ENCODE data around the gene CABP1.

CABP1 gene

DNA sequence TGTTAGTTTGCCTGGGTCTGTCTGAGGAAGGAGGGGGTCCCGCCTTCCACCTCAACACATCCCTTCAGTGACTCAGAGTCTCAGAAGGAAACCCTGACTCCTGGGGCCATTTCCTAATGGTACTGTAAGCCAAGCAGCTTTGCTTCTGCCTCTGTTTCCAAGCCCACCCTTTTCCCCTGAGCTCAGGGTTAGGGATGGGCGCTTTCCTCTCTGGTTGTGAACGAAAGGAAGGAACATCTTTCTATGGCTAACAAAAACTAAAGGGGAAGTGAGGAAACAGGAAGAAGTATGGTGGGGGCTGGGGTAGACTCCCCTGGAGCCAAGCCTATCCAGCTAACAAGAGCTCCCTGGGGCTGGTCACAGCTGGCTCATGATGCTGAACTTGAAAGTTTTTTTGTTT lies 58.2 kb downstream of the CABP1 start:
- Histone ChIP-seq H2AFZ (ENCODE audit: low read length, unreplicated experiment) (no peak overlapping the region), H3K27me3 (ENCODE audit: insufficient read depth, low read length) (no peaks in the 10 kb centered on the region), H3K36me3 (ENCODE audit: insufficient read depth, low read length) (peaks cover 23% of the 10 kb centered on the region), H3K4me1 (ENCODE audit: control insufficient read depth, insufficient read depth, low read length, unreplicated experiment) (no peaks in the 10 kb centered on the region), H3K27ac (ENCODE audit: low read depth, low read length) (no peak overlapping the region), H3K4me3 (ENCODE audit: low read depth, low read length) (no peak overlapping the region), H3K79me2 (ENCODE audit: control insufficient read depth, insufficient read depth, low read length, unreplicated experiment) (peaks cover 3% of the 10 kb centered on the region)

DNA sequence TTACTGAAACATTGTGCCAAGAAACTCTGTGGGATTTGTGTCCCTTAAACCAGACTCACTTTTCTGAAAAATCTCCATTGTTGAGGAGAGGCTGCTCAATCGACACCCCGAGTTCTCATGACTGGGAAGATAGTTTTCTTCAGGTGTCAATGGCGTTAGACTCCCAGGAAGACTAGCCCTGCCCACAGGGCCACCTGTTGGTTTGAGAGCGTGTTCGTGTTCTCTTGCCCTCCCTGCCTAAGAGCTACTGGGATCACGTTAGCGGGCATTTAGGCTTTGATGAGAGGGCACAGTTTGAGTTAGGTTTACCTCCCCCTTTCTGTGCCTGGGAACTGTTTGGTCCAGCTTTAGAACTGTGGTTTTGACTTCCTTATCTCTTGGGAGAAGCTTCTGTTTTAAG lies 59.1 kb downstream of the CABP1 start:
- no peak overlapping the region for H3K4me3 ChIP-seq (ENCODE audit: low read depth, low read length)
- no peak overlapping the region for H3K27ac ChIP-seq (ENCODE audit: low read depth, low read length)
- no peaks in the 10 kb centered on the region for H3K79me2 ChIP-seq (ENCODE audit: control insufficient read depth, insufficient read depth, low read length, unreplicated experiment)
- no peaks in the 10 kb centered on the region for H3K4me1 ChIP-seq (ENCODE audit: control insufficient read depth, insufficient read depth, low read length, unreplicated experiment)
- H3K27me3 ChIP-seq (ENCODE audit: insufficient read depth, low read length) = no peaks in the 10 kb centered on the region
- H2AFZ ChIP-seq (ENCODE audit: low read length, unreplicated experiment) = no peak overlapping the region
- peaks cover 22% of the 10 kb centered on the region for H3K36me3 ChIP-seq (ENCODE audit: insufficient read depth, low read length)

DNA sequence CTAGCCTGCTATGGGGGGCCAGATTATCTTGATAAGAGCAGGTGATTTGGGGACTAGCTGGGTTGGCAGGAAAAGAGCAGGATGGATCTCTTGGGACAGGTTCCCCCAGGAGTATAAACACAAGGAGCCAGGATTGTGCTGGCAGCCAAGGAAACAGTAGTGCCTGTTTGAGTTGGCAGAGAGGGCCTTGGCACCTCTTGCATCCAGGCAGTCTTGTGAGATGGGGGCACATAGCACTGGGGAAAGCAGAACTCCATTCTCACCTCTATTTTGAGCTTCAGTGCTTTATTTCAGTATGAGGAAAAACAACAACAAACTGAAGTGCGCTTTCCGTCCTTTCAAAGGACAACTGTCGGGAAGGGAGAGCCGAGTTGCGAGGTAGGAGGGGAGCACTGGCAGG lies 60.5 kb downstream of the CABP1 start:
- H3K27me3 ChIP-seq (ENCODE audit: insufficient read depth, low read length) = no peaks in the 10 kb centered on the region
- no peak overlapping the region for H3K27ac ChIP-seq (ENCODE audit: low read depth, low read length)
- no peak overlapping the region for H2AFZ ChIP-seq (ENCODE audit: low read length, unreplicated experiment)
- no peaks in the 10 kb centered on the region for H3K4me1 ChIP-seq (ENCODE audit: control insufficient read depth, insufficient read depth, low read length, unreplicated experiment)
- no peak overlapping the region for H3K4me3 ChIP-seq (ENCODE audit: low read depth, low read length)
- H3K79me2 ChIP-seq (ENCODE audit: control insufficient read depth, insufficient read depth, low read length, unreplicated experiment) = no peaks in the 10 kb centered on the region
- H3K36me3 ChIP-seq (ENCODE audit: insufficient read depth, low read length) = peaks cover 9% of the 10 kb centered on the region

DNA sequence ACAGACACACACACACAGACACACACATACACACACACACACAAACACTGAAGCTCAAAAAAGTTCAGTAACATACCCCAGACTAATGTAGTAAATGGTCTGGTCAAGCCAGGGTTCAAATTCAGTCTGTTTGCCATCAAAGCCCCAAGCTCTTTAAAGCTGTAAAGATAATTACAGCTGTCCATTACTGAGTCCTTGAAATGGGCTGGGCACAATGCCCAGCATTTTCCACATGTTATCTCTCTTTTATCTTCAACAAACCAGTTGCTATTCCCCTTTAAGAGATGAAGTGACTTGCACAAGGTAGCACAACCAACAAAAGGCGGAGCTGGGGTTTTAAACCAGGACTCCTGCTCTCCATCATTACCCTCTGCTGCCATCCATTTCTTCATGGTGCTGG lies 62.2 kb downstream of the CABP1 start:
- no peak overlapping the region for H2AFZ ChIP-seq (ENCODE audit: low read length, unreplicated experiment)
- H3K4me3 ChIP-seq (ENCODE audit: low read depth, low read length) = no peak overlapping the region
- H3K79me2 ChIP-seq (ENCODE audit: control insufficient read depth, insufficient read depth, low read length, unreplicated experiment) = no peaks in the 10 kb centered on the region
- H3K27ac ChIP-seq (ENCODE audit: low read depth, low read length) = no peak overlapping the region
- no peaks in the 10 kb centered on the region for H3K4me1 ChIP-seq (ENCODE audit: control insufficient read depth, insufficient read depth, low read length, unreplicated experiment)
- no peaks in the 10 kb centered on the region; the same call in none of the 2 replicates for H3K36me3 ChIP-seq (ENCODE audit: insufficient read depth, low read length)
- no peaks in the 10 kb centered on the region for H3K27me3 ChIP-seq (ENCODE audit: insufficient read depth, low read length)

DNA sequence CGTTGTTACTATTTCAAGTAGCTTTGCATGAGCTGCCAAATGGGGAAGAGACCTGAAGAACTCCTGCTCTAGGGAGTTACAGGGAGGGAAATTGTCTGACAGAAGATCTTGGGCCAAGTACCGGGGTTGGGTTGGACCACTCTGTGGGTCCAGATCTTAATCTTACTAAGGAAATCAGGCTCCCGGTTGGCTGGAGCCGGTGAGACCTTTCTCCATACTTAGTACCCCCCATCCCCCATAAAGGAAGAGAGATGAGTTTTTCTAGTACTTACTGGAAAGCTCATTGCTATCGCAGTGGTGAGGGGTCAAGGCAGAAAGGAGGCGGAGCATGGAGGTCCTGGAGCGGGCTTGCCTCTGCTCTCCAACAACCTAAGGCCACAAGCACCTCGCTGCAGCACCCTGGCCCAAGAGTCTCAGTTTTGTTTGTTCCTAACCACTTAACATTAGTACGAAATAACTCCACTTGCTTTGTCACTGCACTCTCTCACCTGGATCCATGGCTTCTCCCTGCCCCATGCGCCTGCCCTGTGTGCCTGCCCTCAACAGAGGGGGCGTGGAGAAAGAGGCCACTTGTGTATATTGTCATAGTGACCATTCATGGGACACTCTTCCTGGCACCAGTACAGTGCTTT lies 63.0 kb downstream of the CABP1 start:
- Histone ChIP-seq H3K79me2 (ENCODE audit: control insufficient read depth, insufficient read depth, low read length, unreplicated experiment) (no peaks in the 10 kb centered on the region), H3K27ac (ENCODE audit: low read depth, low read length) (no peak overlapping the region), H3K27me3 (ENCODE audit: insufficient read depth, low read length) (no peaks in the 10 kb centered on the region), H3K4me1 (ENCODE audit: control insufficient read depth, insufficient read depth, low read length, unreplicated experiment) (no peaks in the 10 kb centered on the region), H3K4me3 (ENCODE audit: low read depth, low read length) (no peak overlapping the region), H3K36me3 (ENCODE audit: insufficient read depth, low read length) (no peaks in the 10 kb centered on the region; the same call in none of the 2 replicates), H2AFZ (ENCODE audit: low read length, unreplicated experiment) (no peak overlapping the region)

DNA sequence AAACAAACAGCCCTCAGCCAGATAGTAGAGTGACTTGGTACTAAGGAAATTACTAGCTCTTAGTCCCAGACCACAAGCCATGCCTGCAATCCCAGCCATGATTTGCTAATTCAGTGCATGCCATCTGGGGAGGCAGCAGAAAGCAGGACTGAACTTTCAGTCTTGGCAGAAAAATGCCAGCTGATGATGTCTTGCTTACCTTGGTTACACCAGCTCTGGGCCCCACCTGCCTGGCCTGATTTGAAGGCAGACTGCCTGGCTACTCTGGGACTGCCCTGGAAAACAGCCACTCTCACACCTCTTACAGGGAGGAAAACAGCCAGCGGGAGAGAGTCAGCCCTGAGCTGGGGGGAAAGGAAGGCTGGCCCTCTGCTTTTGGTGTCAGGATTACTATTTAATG lies 65.2 kb downstream of the CABP1 start:
- no peak overlapping the region for H3K27ac ChIP-seq (ENCODE audit: low read depth, low read length)
- peaks cover 4% of the 10 kb centered on the region for H3K79me2 ChIP-seq (ENCODE audit: control insufficient read depth, insufficient read depth, low read length, unreplicated experiment)
- peaks cover 5% of the 10 kb centered on the region for H3K4me1 ChIP-seq (ENCODE audit: control insufficient read depth, insufficient read depth, low read length, unreplicated experiment)
- no peak overlapping the region for H3K4me3 ChIP-seq (ENCODE audit: low read depth, low read length)
- H2AFZ ChIP-seq (ENCODE audit: low read length, unreplicated experiment) = no peak overlapping the region
- no peaks in the 10 kb centered on the region for H3K27me3 ChIP-seq (ENCODE audit: insufficient read depth, low read length)
- no peaks in the 10 kb centered on the region; the same call in 1 of the 2 replicates for H3K36me3 ChIP-seq (ENCODE audit: insufficient read depth, low read length)

DNA sequence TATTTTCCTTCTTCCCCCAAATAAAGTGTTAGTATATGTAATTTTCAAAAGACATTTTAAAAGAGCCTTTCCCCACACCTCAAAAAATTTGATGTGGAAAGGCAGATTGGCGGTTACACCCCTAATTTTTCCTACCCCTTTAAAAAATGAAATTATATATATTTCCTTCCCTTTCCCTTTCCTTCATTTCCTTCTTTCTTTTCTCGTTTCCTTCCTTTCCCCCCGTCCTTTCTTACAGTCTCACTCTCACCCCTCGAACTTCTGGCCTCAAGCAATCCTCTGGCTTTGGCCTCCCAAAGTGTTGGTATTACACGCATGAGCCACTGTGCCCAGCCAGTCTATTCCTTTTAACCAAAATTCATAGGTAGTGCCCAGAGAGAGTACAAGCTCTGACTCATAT lies 65.6 kb downstream of the CABP1 start:
- H3K4me1 ChIP-seq (ENCODE audit: control insufficient read depth, insufficient read depth, low read length, unreplicated experiment) = peaks cover 5% of the 10 kb centered on the region
- no peaks in the 10 kb centered on the region; the same call in 1 of the 2 replicates for H3K36me3 ChIP-seq (ENCODE audit: insufficient read depth, low read length)
- no peak overlapping the region for H3K4me3 ChIP-seq (ENCODE audit: low read depth, low read length)
- H2AFZ ChIP-seq (ENCODE audit: low read length, unreplicated experiment) = no peak overlapping the region
- peaks cover 8% of the 10 kb centered on the region for H3K79me2 ChIP-seq (ENCODE audit: control insufficient read depth, insufficient read depth, low read length, unreplicated experiment)
- no peaks in the 10 kb centered on the region for H3K27me3 ChIP-seq (ENCODE audit: insufficient read depth, low read length)
- no peak overlapping the region for H3K27ac ChIP-seq (ENCODE audit: low read depth, low read length)

DNA sequence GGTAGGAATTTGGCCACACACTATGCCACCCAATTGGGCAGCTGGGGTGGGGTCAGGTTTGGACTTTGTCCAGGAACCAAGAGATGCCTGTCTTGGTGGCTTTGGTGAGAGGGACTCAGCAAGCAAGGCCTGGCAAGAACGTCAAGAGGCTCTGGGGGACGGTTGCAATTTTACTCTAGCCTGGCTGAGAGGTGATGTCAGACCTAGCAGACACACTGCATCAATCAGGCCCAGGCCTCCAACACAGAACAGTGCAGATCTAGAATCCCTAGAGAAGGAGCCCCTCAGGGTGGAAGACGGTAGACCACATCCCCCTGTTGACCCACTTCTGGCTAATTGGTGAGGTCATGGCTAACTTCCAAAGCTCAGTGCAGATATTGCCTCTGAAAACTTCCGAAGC lies 68.2 kb downstream of the CABP1 start:
- H3K27me3 ChIP-seq (ENCODE audit: insufficient read depth, low read length) = no peaks in the 10 kb centered on the region
- no peak overlapping the region for H3K27ac ChIP-seq (ENCODE audit: low read depth, low read length)
- H3K4me3 ChIP-seq (ENCODE audit: low read depth, low read length) = no peak overlapping the region
- no peak overlapping the region for H2AFZ ChIP-seq (ENCODE audit: low read length, unreplicated experiment)
- H3K36me3 ChIP-seq (ENCODE audit: insufficient read depth, low read length) = peaks cover 4% of the 10 kb centered on the region; the same call in 1 of the 2 replicates
- H3K4me1 ChIP-seq (ENCODE audit: control insufficient read depth, insufficient read depth, low read length, unreplicated experiment) = peaks cover 24% of the 10 kb centered on the region
- peaks cover 34% of the 10 kb centered on the region for H3K79me2 ChIP-seq (ENCODE audit: control insufficient read depth, insufficient read depth, low read length, unreplicated experiment)

DNA sequence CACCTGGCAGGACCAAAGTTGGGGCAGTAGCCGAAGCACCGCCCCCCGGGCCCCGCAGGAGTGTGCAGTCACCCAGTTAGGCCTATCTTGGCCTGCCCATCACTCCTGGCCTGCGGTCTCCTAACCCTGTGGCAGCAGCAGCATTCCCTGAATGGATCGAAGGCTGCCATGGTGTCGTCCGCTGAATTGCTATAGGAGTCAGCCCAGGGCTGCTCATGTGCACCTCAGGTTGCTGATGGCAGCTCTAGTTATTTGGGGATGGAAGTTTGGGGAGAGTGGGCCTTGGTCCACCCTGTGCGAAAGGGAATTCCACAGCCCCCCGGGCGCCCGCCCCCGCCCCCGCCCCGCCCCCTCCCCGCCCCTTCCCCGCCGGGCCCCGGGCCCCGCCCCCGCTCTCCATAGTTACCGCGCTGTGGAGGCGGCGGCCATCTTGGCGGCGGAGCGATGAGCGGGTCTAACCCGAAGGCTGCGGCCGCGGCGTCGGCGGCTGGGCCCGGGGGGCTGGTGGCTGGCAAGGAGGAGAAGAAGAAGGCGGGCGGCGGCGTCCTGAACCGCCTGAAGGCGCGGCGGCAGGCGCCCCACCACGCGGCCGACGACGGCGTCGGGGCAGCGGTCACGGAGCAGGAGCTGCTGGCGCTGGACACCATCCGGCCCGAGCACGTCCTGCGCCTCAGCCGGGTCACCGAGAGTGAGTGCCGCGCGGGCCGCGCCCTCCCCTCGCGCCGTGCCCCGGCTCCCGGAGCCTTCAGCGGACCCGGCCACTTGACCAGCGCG lies 69.8 kb downstream of the CABP1 start, which contains the start of gene UNC119B:
UNC119B (plus strand) TSS at position 428 of the 774 bp plus-strand sequence; CDS start at position 445, 17 bp downstream.
- H3K27ac ChIP-seq (ENCODE audit: low read depth, low read length) = peak within 1 kb of the TSS; percentile 28
- peaks cover 27% of the 10 kb centered on the region for H3K4me1 ChIP-seq (ENCODE audit: control insufficient read depth, insufficient read depth, low read length, unreplicated experiment)
- H3K79me2 ChIP-seq (ENCODE audit: control insufficient read depth, insufficient read depth, low read length, unreplicated experiment) = peaks cover 34% of the 10 kb centered on the region
- peak within 1 kb of the TSS; percentile 79 for H2AFZ ChIP-seq (ENCODE audit: low read length, unreplicated experiment)
- no peaks in the 10 kb centered on the region for H3K27me3 ChIP-seq (ENCODE audit: insufficient read depth, low read length)
- peaks cover 6% of the 10 kb centered on the region; the same call in 1 of the 2 replicates for H3K36me3 ChIP-seq (ENCODE audit: insufficient read depth, low read length)
- peak within 1 kb of the TSS; percentile 97 for H3K4me3 ChIP-seq (ENCODE audit: low read depth, low read length)

DNA sequence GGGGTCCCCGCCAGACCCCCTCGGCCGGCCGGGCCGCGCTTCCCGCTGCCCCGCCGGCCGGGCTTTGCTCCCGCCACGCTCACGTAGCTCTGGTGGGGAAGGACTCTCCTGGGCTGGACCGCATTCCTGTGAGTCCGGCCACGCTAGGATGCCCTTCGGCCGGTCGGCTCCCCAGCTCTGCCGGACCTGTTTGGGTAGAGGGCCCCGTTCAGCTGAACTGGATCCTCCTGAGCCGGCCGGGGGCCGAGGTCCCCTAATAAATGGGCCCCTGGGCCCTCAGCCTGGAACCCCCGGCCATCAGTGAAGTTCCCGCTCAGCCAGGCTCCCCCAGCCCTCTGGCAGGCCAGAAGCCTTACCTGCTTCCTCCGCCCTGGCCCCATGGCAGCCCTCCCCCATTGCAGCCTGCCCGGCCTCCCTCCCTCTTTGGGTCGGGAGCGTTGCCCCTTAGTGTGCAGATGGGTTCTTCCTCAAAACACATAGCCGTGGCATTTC lies 70.4 kb downstream of the CABP1 start:
- H3K79me2 ChIP-seq (ENCODE audit: control insufficient read depth, insufficient read depth, low read length, unreplicated experiment) = peaks cover 34% of the 10 kb centered on the region
- H2AFZ ChIP-seq (ENCODE audit: low read length, unreplicated experiment) = peak overlapping the region; percentile 72
- H3K27ac ChIP-seq (ENCODE audit: low read depth, low read length) = peak overlapping the region; percentile 28
- H3K4me3 ChIP-seq (ENCODE audit: low read depth, low read length) = peak overlapping the region; percentile 97
- peaks cover 6% of the 10 kb centered on the region; the same call in 1 of the 2 replicates for H3K36me3 ChIP-seq (ENCODE audit: insufficient read depth, low read length)
- H3K27me3 ChIP-seq (ENCODE audit: insufficient read depth, low read length) = no peaks in the 10 kb centered on the region
- H3K4me1 ChIP-seq (ENCODE audit: control insufficient read depth, insufficient read depth, low read length, unreplicated experiment) = peaks cover 27% of the 10 kb centered on the region
